GM06990 (cell line): ENCODE measurements around the gene SLC25A43.

Source experiments
- DNase-seq: peaks from one replicate; pipeline ENCODE4 v3.0.0-alpha.2; 2011; ENCODE audit not compliant: insufficient read length; ENCODE audit errors: extremely low read depth
- H3K27me3 ChIP-seq: replicated peaks from 2 replicates; pipeline ENCODE4 v1.6.0; 2011; ENCODE audit warnings: low read length; ENCODE audit not compliant: control insufficient read depth, insufficient read depth
- H3K36me3 ChIP-seq: 2 replicates; pipeline ENCODE4 v1.5.1; 2011; ENCODE audit warnings: low read length; ENCODE audit not compliant: control insufficient read depth, insufficient read depth
- H3K4me3 ChIP-seq: replicated peaks from 2 replicates; pipeline ENCODE4 v1.5.1; 2011; ENCODE audit warnings: low read depth, mild to moderate bottlenecking, control low read depth, low read length
- CTCF ChIP-seq: IDR thresholded peaks from 2 replicates; pipeline ENCODE4 v1.5.1; 2011; ENCODE audit warnings: low read length, control low read depth, mild to moderate bottlenecking, inconsistent platforms; ENCODE audit not compliant: insufficient read depth, poor library complexity, severe bottlenecking

The SLC25A43 gene

GRCh38 chrX:119402588-119402987 is 3.5 kb downstream of the SLC25A43 start:
- Histone ChIP-seq H3K27me3 (no peaks in the 10 kb centered on the region), H3K36me3 (no peaks in the 10 kb centered on the region), H3K4me3 (no peak overlapping the region)
- TF ChIP-seq CTCF = no peak
- DNase-seq = no peak

- Histone ChIP-seq H3K27me3 (no peaks in the 10 kb centered on the region), H3K36me3 (no peaks in the 10 kb centered on the region), H3K4me3 (no peak overlapping the region)
- TF ChIP-seq CTCF = no peak
- no peak for DNase-seq
Measured at GRCh38 chrX:119406776-119407175, 7.6 kb downstream of the SLC25A43 start.

GRCh38 chrX:119407681-119408080 is 8.5 kb downstream of the SLC25A43 start:
- H3K27me3 ChIP-seq = no peaks in the 10 kb centered on the region
- TF ChIP-seq CTCF = no peak
- no peaks in the 10 kb centered on the region for H3K36me3 ChIP-seq
- no peak overlapping the region for H3K4me3 ChIP-seq
- no peak for DNase-seq

- no peak for TF ChIP-seq CTCF
- Histone ChIP-seq H3K27me3 (no peaks in the 10 kb centered on the region), H3K4me3 (no peak overlapping the region), H3K36me3 (no peaks in the 10 kb centered on the region)
- DNase-seq = no peak
Measured at GRCh38 chrX:119410027-119410819, 11.1 kb downstream of the SLC25A43 start.

- Histone ChIP-seq H3K36me3 (no peaks in the 10 kb centered on the region), H3K27me3 (no peaks in the 10 kb centered on the region), H3K4me3 (no peak overlapping the region)
- no peak for DNase-seq
- no peak for TF ChIP-seq CTCF
Measured at GRCh38 chrX:119410854-119411253, 11.7 kb downstream of the SLC25A43 start.
